Fibroblast of skin of back (primary cell): ENCODE measurements around the gene STIM1.

ENCODE experiments used
- DNase-seq: peaks from one replicate; pipeline ENCODE4 v3.0.0-alpha.2; 2013

Gene STIM1

DNA sequence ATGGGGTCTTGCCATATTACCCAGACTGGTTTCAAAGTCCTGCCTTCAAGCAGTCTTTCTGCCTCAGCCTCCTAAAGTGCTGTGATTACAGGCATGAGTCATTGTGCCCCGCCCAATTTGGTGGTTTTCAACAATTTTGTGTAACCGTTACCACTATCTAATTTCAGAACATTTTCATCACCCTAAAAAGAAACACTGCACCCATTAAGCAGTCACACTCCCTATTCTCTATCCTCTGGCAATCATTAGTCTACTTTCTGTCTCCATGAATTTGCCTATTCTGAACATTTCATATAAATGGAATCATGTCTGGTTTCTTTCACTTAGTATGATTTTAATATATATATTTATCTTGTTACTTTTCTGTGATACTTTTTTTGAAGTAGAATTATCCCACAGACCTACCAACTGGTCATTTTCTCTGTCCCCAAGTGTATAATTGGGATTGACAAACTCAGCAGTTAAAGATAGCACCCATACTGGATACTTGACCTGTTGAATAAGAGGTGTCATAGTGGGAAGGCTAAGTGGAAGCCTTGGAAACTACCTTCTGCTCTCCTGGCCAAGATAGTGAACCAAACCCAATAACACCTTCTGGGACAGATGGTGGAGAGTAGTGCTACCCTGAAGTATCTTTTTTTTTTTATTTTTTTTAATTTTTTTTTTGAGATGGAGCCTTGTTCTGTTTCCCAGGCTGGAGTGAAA is 64.8 kb downstream of the STIM1 start:
- DNase-seq: peak; percentile 73

DNA sequence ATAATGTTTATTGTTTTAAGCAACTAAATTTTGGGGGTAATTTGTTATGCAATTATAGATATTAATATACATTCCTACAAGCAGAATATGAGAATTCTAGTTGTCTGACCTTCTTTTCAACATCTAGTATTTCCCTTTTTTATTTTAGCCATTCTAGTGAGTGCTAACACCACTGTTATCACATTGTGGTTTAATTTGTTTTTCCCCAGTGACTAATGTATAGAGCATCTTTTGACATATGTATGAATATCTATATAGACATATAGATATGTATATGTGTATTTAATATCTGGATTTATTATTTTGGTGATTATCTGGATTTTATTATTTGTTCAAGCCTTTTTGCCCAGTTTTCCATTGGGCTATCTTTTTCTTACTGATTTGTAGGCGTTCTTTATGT is 66.6 kb downstream of the STIM1 start:
- no peak for DNase-seq

DNA sequence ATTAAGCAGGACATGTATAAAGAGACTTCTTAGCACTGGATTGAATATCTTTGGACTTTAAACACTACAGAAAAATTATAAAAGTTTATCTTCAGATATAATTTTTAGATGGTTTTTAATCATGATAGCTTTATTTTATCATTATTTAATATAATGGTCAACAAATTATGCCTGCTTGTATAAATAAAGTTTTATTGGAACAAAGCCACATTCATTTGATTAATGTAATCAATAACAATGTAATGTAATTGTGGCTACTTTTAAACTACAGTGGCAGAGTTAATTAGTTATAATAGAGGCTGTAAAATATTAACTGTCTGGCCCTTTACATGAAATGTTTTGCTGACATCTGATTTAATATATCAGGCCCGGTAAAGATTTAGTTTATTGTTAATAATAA is 70.0 kb downstream of the STIM1 start:
- no peak for DNase-seq

GRCh38 chr11:3926458-3927095 is 71.1 kb downstream of the STIM1 start:
- DNase-seq: no peak

DNA sequence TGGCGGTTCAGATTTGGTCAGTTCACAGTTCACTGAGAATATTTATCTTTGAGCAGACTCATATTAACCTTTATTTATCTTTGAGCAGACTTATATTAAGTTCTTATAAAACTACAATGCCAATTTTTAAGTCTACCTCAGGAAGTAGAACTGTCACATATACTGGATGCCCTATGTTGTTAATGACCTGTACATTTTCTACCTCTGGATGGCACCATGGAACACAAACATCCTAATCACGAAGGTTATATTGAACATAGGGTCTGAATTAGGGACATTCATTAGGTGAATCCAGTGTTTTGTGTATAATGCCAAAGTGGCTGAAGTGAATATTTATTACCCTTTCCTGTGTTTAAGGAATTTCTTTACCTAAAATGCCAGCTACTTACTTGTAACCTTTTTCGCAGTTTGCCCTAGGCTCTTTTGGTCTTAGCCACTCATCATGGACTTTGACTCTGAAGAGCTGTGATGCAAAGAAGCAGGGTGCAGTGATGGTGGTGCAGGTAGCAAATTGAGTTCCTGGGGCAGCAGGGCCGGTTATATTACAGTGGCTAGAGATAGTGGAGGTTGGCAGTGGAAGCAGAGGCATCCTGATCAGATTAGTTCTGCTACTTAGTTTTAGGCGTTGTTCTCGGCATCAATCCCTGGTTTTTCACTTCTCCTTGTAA is 71.8 kb downstream of the STIM1 start:
- no peak for DNase-seq

- DNase-seq: no peak
These were observed 73.8 kb downstream of the STIM1 start for GRCh38 chr11:3929232-3929631.

GRCh38 chr11:3929649-3930048 is 74.2 kb downstream of the STIM1 start:
- DNase-seq: no peak

DNA sequence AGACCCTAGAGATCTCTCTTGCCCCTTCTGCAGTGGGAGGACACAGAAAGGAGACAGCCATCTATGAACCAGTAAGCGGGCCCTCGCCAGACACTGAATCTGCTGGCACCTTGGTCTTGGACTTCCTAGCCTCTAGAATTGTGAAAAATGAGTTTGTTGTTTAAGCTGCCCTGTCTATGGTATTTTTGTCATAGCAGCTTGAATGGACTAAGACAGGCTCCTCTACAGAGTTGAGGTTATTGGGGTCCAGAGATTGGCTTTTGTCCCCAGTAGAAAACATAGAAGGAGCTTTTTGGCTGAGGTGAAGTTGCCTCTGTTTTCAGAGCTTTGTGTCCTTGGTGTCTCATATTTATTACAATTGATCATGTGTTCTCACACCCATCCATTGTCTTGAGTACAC is 77.2 kb downstream of the STIM1 start:
- no peak for DNase-seq

GRCh38 chr11:3933165-3933628 is 77.7 kb downstream of the STIM1 start:
- no peak for DNase-seq

GRCh38 chr11:3934658-3935057 is 79.2 kb downstream of the STIM1 start:
- no peak for DNase-seq

GRCh38 chr11:3936517-3936916 is 81.1 kb downstream of the STIM1 start:
- no peak for DNase-seq

DNA sequence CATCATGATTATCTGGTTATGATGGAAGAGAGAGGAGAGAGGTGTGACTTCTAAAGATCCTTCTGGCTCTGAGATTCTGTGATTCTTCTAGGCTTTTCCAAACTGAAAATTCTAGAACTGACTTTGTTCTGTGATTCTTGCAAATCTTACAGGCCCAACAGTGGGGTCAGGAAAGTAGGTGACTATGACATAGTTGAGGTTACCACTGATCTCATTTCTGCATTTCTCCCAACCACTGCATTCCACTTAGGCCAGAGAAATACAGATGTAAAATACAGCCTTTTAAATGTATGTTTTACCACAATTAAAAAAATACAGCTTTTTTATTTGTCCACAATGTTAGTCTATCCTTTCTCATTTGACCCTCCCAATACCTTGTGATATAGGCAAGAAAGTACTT is 83.7 kb downstream of the STIM1 start:
- peak; percentile 87 for DNase-seq

- DNase-seq: peak; percentile 63
These were observed 84.3 kb downstream of the STIM1 start for GRCh38 chr11:3939651-3940190.

- DNase-seq: no peak
These were observed 86.9 kb downstream of the STIM1 start for GRCh38 chr11:3942160-3942955.

GRCh38 chr11:3942956-3943497 is 87.6 kb downstream of the STIM1 start:
- no peak for DNase-seq

DNA sequence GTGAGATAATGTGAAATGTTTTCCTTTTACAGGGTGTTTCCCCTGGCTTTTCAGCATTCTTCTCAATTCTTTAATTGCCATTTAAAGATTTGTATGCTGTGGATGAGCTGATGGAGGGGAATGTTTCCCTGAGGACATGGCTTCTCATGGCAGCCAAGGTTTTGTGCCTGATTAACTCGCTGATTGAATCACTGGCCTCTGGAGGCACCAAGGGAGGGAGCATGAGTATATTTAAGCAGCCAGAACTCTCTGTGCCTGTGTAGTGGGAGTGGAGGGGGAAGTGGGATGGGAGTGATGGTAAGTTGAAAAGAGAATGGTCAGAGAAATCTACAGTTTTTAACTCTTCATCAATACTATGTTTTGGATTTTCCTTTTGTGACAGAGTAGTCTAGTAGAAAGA is 88.7 kb downstream of the STIM1 start:
- DNase-seq: peak; percentile 47

- no peak for DNase-seq
These were observed 91.1 kb downstream of the STIM1 start for GRCh38 chr11:3946455-3947017.

GRCh38 chr11:3947061-3947460 is 91.6 kb downstream of the STIM1 start:
- no peak for DNase-seq

DNA sequence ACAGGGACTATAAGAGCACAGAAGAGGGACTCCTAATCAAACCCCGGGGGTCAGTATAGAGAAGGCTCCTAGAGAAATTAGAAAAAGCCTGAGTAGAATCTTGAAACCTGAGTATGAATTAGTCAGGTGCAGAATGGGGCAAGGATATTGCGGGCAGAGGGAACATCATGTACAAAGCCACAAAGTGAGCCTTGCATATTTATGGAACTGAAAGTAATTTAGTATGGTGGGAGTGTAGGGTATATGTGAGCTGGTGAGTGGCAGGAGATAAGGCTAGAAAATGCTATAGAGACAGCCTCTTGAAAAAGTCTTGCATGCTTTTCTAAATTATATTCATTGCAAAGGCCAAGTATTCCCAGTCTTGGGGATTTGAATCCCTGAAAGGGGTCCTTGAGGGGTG is 93.7 kb downstream of the STIM1 start:
- no peak for DNase-seq

DNA sequence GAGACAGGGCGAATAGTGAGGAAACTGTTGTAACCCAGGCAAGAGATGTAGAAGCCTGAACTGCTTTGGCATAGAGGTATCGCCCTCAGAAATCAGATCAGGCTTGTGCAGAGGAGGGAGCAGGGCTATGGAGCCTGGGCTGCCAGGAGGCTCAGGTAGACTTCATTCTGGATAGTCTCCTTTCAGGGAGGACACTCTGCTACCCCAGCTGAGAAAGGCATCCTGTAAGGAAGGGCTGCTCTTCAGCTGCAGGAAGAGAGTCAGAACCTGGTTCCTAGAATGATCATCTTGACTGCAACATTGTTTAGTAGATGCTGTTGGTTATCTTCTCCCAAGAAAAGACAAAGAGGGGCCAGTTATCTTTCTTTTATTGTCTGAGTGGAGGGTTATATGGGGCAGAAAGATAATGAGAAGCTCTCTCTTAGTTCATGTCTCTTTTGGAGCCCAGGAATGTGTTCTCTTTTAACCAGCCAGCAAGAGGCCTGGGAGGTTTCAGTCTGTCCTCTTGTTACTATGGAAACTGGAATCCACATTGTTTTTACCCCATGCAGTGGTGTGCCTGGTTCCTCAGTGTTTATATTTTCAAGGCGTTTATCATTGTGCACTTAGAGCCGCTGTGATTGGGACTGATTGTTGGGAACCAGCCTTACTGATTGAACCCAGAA is 95.7 kb downstream of the STIM1 start:
- peak; percentile 89 for DNase-seq

DNA sequence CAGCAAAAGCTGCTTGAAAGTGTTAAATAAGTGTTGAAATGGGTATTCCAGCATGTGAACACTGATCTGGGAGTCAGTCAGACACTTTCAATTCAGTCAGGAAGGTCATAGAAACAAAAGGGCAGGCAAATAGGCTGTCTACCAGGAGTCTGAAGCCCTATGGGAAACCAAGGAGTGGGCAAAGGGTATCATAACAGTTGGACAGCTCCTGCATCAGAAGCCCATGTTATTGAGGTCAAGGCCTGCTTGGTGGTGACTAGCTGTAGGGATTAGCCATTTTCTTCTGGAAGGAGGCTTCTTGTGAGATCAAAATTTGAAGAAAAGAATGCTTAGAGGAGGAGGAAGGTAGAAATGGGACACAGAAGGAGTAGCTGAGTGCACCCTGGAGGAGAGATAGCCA is 97.3 kb downstream of the STIM1 start:
- DNase-seq: no peak

- DNase-seq: no peak
These were observed 97.9 kb downstream of the STIM1 start for GRCh38 chr11:3953327-3953726.
